Measurements from ENCODE around the gene KCNMA1.

The KCNMA1 gene

GRCh38 chr10:77479586-77479985, 158.0 kb downstream of the KCNMA1 start:
- no peak for TF ChIP-seq CTCF (IDR thresholded peaks at IDR 0.05; ENCODE audit: low read depth, low read length)
- no peak for DNase-seq (ENCODE audit: extremely low read depth, low read depth)

- no peak for TF ChIP-seq CTCF (IDR thresholded peaks at IDR 0.05; ENCODE audit: low read depth, low read length)
- no peak for DNase-seq (ENCODE audit: extremely low read depth, low read depth)
Measured at GRCh38 chr10:77478962-77479359, 158.6 kb downstream of the KCNMA1 start.

GRCh38 chr10:77478247-77478961, 159.2 kb downstream of the KCNMA1 start:
- no peak for DNase-seq (ENCODE audit: extremely low read depth, low read depth)

GRCh38 chr10:77475522-77475921, 162.1 kb downstream of the KCNMA1 start:
- DNase-seq (ENCODE audit: extremely low read depth, low read depth): no peak
- TF ChIP-seq CTCF (IDR thresholded peaks at IDR 0.05; ENCODE audit: low read depth, low read length): no peak

More at GRCh38 chr10:77478247-77478961, 159.2 kb downstream of the KCNMA1 start:
- TF ChIP-seq CTCF (IDR thresholded peaks at IDR 0.05; ENCODE audit: low read depth, low read length): no peak

GRCh38 chr10:77474939-77475338, 162.7 kb downstream of the KCNMA1 start:
- DNase-seq (ENCODE audit: extremely low read depth, low read depth): no peak
- TF ChIP-seq CTCF (IDR thresholded peaks at IDR 0.05; ENCODE audit: low read depth, low read length): no peak

- no peak for DNase-seq (ENCODE audit: extremely low read depth, low read depth)
- no peak for TF ChIP-seq CTCF (IDR thresholded peaks at IDR 0.05; ENCODE audit: low read depth, low read length)
Measured at GRCh38 chr10:77474386-77474785, 163.2 kb downstream of the KCNMA1 start.

GRCh38 chr10:77472146-77472545, 165.5 kb downstream of the KCNMA1 start:
- TF ChIP-seq CTCF (IDR thresholded peaks at IDR 0.05; ENCODE audit: low read depth, low read length): no peak
- no peak for DNase-seq (ENCODE audit: extremely low read depth, low read depth)

Data from AG09319 (cell line).